Astrocyte of the spinal cord (primary cell): ENCODE data around the gene CKMT2.

ENCODE experiments used
- DNase-seq: peaks from one replicate; pipeline ENCODE4 v3.0.0; 2011; ENCODE audit warnings: low read depth, low spot score
- H3K4me3 ChIP-seq: 2 replicates; pipeline ENCODE4 v1.5.1; 2011; ENCODE audit warnings: low read depth, mild to moderate bottlenecking, low read length, moderate library complexity
- in situ Hi-C: cut with HindIII; loops from 2 replicates; pipeline ENCODE4 v1.10.0; 2017; ENCODE audit warnings: low sequenced_read_pairs
- TF ChIP-seq, protein P1 (sequence below): IDR thresholded peaks from 2 replicates; pipeline ENCODE4 v1.5.1; 2012; ENCODE audit warnings: low read depth, mild to moderate bottlenecking, low read length, inconsistent platforms

Gene CKMT2

DNA sequence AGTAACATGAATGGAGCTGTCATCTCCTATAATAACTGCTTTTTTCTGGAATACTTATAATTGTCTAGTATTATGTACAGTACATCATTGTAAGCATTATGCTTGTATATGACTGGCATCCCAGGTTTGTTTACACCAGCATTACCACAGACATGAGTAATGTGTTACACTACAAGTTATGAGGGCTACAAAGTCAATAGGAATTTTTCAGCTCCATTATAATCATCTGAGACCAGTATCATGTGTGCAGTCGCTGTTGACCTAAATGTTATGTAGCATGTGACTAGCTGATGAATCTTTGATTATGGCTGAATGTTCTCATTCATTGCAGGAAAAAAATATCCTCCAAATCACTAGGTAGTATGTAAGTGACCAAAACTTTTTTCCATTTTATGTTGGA is 70.4 kb downstream of the CKMT2 start:
- no peak overlapping the region for H3K4me3 ChIP-seq
- in situ Hi-C loops = no loop called here
- peak; percentile 27 for DNase-seq
- TF ChIP-seq, protein P1, sequence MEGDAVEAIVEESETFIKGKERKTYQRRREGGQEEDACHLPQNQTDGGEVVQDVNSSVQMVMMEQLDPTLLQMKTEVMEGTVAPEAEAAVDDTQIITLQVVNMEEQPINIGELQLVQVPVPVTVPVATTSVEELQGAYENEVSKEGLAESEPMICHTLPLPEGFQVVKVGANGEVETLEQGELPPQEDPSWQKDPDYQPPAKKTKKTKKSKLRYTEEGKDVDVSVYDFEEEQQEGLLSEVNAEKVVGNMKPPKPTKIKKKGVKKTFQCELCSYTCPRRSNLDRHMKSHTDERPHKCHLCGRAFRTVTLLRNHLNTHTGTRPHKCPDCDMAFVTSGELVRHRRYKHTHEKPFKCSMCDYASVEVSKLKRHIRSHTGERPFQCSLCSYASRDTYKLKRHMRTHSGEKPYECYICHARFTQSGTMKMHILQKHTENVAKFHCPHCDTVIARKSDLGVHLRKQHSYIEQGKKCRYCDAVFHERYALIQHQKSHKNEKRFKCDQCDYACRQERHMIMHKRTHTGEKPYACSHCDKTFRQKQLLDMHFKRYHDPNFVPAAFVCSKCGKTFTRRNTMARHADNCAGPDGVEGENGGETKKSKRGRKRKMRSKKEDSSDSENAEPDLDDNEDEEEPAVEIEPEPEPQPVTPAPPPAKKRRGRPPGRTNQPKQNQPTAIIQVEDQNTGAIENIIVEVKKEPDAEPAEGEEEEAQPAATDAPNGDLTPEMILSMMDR = no peak

GRCh38 chr5:81305785-81306184 is 72.7 kb downstream of the CKMT2 start:
- TF ChIP-seq, protein P1 = no peak
- no peak for DNase-seq
- in situ Hi-C loops = no loop called here
- H3K4me3 ChIP-seq = no peak overlapping the region

GRCh38 chr5:81308836-81309235 is 75.7 kb downstream of the CKMT2 start:
- DNase-seq = no peak
- H3K4me3 ChIP-seq = no peak overlapping the region
- in situ Hi-C loops = no loop called here
- TF ChIP-seq, protein P1 = no peak

- no peak overlapping the region for H3K4me3 ChIP-seq
- TF ChIP-seq, protein P1 = no peak
- DNase-seq = no peak
- in situ Hi-C loops = no loop called here
Observed at GRCh38 chr5:81310402-81311063, 77.4 kb downstream of the CKMT2 start.

DNA sequence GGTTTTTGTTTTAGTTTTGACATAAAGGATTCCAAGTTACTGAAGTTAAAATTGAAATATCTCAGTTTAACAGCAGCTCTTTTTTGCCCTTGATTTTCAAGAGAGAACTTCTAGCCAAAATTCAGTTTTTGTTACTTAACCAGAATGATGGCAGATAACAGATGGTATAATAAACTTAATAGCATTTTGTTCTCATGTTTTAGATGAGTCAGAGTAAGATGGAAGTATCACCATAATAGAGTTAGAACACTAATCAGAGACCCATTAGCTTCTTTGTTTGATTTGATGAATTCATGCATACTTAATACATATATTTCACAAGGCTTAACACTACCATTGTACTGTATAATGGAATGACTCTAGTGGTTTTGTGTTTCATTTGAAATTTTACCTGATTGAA is 80.2 kb downstream of the CKMT2 start:
- DNase-seq = no peak
- H3K4me3 ChIP-seq = no peak overlapping the region
- TF ChIP-seq, protein P1 = no peak
- in situ Hi-C loops = no loop called here

- TF ChIP-seq, protein P1 = no peak
- no peak for DNase-seq
- in situ Hi-C loops = no loop called here
- no peak overlapping the region for H3K4me3 ChIP-seq
Observed at GRCh38 chr5:81313686-81314085, 80.6 kb downstream of the CKMT2 start.

DNA sequence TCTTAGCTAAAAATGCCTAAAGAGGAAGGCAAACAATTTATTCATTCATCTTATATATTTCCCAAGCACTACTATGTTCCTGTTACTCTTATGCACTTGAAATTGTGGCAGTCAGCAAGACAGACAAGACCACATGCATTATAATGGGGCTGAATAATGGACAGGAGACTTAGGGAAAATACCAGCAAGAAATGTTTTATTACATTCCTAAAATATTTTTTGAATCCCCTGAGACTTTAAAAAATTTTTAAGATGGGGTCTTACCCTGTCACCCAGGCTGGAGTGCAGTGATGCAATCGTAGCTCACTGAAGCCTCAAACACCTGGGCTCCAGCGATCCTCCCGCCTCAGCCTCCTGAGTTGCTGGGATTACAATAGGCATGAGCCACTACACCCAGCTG is 81.5 kb downstream of the CKMT2 start:
- in situ Hi-C loops = no loop called here

More for the DNA sequence above, 81.5 kb downstream of the CKMT2 start:
- DNase-seq = no peak
- no peak overlapping the region for H3K4me3 ChIP-seq
- TF ChIP-seq, protein P1 = no peak
